ENCODE results near the gene RIOX2.

DNA sequence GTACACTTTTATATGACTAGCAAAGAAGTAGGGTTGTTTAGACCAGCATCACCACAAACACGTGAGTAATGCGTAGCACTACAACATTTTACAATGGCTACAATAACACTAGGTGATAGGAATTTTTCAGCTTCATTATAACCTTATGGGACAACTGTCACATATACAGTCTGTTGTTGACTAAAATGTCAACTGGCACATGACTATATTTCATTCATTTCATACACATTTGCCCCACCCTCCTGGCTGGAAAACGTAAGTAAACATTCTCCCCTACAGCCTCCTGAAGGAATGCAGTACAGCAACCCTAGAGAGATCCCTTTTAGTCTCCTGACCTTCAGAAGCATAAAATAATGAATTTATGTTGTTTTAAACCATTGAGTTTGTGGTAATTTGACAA lies 16.2 kb downstream of the RIOX2 start:
- TF ChIP-seq, protein P1, sequence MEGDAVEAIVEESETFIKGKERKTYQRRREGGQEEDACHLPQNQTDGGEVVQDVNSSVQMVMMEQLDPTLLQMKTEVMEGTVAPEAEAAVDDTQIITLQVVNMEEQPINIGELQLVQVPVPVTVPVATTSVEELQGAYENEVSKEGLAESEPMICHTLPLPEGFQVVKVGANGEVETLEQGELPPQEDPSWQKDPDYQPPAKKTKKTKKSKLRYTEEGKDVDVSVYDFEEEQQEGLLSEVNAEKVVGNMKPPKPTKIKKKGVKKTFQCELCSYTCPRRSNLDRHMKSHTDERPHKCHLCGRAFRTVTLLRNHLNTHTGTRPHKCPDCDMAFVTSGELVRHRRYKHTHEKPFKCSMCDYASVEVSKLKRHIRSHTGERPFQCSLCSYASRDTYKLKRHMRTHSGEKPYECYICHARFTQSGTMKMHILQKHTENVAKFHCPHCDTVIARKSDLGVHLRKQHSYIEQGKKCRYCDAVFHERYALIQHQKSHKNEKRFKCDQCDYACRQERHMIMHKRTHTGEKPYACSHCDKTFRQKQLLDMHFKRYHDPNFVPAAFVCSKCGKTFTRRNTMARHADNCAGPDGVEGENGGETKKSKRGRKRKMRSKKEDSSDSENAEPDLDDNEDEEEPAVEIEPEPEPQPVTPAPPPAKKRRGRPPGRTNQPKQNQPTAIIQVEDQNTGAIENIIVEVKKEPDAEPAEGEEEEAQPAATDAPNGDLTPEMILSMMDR (conservative IDR thresholded peaks at IDR 0.05; ENCODE audit: low read length) = no peak
- no peak for TF ChIP-seq EZH2phosphoT487 (IDR thresholded peaks at IDR 0.05; ENCODE audit: borderline replicate concordance)

All from Loucy (cell line).